Hematopoietic multipotent progenitor cell treated with erythropoietin and hydrocortisone succinate and interleukin-3 and kit ligand, for 17 days (in vitro differentiated cells): ENCODE data around the gene ZNF878.
A peak's percentile ranks its signal among the peaks of the same experiment; 100 is the strongest.
"Not testable (repeated sequence)": the region's sequence is repeated elsewhere in the genome, so short reads cannot be mapped to it uniquely, and the experiment has no call there.

ENCODE experiments used
- DNase-seq: peaks from one replicate; pipeline ENCODE4 v3.0.0-alpha.2; 2015; ENCODE audit warnings: low spot score

ZNF878 gene

GRCh38 chr19:12052497-12053169, at the start of gene ZNF878:
TSS of gene ZNF878 (minus strand) at chr19:12052961. CDS start at chr19:12052801, 160 bp downstream.
- peak; percentile 21 for DNase-seq

GRCh38 chr19:12098040-12098439, 45.3 kb upstream of the ZNF878 start:
- no peak for DNase-seq

GRCh38 chr19:12095111-12095790, 42.5 kb upstream of the ZNF878 start:
- no peak for DNase-seq

- no peak for DNase-seq
Observed at GRCh38 chr19:12093777-12094176, 41.0 kb upstream of the ZNF878 start.

GRCh38 chr19:12092956-12093355, 40.2 kb upstream of the ZNF878 start:
- DNase-seq: no peak

- DNase-seq: peak; percentile 44
Observed at GRCh38 chr19:12092065-12092867, 39.5 kb upstream of the ZNF878 start.

GRCh38 chr19:12090807-12091206, 38.0 kb upstream of the ZNF878 start:
- peak; percentile 45 for DNase-seq

- no peak for DNase-seq
Observed at GRCh38 chr19:12085074-12085818, 32.5 kb upstream of the ZNF878 start.

GRCh38 chr19:12083336-12083735, 30.6 kb upstream of the ZNF878 start:
- not testable (repeated sequence) for DNase-seq

- no peak for DNase-seq
Observed at GRCh38 chr19:12077375-12077774, 24.6 kb upstream of the ZNF878 start.

GRCh38 chr19:12076331-12076730, 23.6 kb upstream of the ZNF878 start:
- DNase-seq: not testable (repeated sequence)

GRCh38 chr19:12075538-12076139, 22.9 kb upstream of the ZNF878 start:
- no peak for DNase-seq

GRCh38 chr19:12064590-12065538, 12.1 kb upstream of the ZNF878 start, which contains the start of gene ZNF844:
TSS of gene ZNF844 (plus strand) at chr19:12064731. CDS start at chr19:12064874, 143 bp downstream.
- peak; percentile 82 for DNase-seq

- no peak for DNase-seq
Observed at GRCh38 chr19:12055784-12056183, 3.0 kb upstream of the ZNF878 start.

GRCh38 chr19:12052091-12052496, 667 bp downstream of the ZNF878 start:
- no peak for DNase-seq

- no peak for DNase-seq
Observed at GRCh38 chr19:12047868-12048267, 4.9 kb downstream of the ZNF878 start.

GRCh38 chr19:12043752-12044422, 8.9 kb downstream of the ZNF878 start:
- DNase-seq: no peak

GRCh38 chr19:12042893-12043292, 9.9 kb downstream of the ZNF878 start:
- DNase-seq: no peak

GRCh38 chr19:12035220-12036172, 17.3 kb downstream of the ZNF878 start, which contains the start of gene ZNF433:
TSS of gene ZNF433 (minus strand) at chr19:12035679. CDS start at chr19:12035539, 140 bp downstream.
- DNase-seq: peak; percentile 72
